GM12875 (cell line): ENCODE results near the gene ADAM10.

Experiments used
- H3K4me3 ChIP-seq: one replicate; pipeline ENCODE4 v1.5.1; 2011; ENCODE audit warnings: low read depth, low read length, control low read depth
- TF ChIP-seq, protein P1 (sequence below): IDR thresholded peaks from 2 replicates; pipeline ENCODE4 v1.5.1; 2011; ENCODE audit warnings: low read depth, mild to moderate bottlenecking, control low read depth, inconsistent platforms, low read length, moderate library complexity, borderline replicate concordance; ENCODE audit not compliant: insufficient read depth

Gene ADAM10

GRCh38 chr15:58766290-58766689 is 16.8 kb upstream of the ADAM10 start:
- TF ChIP-seq, protein P1, sequence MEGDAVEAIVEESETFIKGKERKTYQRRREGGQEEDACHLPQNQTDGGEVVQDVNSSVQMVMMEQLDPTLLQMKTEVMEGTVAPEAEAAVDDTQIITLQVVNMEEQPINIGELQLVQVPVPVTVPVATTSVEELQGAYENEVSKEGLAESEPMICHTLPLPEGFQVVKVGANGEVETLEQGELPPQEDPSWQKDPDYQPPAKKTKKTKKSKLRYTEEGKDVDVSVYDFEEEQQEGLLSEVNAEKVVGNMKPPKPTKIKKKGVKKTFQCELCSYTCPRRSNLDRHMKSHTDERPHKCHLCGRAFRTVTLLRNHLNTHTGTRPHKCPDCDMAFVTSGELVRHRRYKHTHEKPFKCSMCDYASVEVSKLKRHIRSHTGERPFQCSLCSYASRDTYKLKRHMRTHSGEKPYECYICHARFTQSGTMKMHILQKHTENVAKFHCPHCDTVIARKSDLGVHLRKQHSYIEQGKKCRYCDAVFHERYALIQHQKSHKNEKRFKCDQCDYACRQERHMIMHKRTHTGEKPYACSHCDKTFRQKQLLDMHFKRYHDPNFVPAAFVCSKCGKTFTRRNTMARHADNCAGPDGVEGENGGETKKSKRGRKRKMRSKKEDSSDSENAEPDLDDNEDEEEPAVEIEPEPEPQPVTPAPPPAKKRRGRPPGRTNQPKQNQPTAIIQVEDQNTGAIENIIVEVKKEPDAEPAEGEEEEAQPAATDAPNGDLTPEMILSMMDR, result no peak
- H3K4me3 ChIP-seq, result no peak overlapping the region

DNA sequence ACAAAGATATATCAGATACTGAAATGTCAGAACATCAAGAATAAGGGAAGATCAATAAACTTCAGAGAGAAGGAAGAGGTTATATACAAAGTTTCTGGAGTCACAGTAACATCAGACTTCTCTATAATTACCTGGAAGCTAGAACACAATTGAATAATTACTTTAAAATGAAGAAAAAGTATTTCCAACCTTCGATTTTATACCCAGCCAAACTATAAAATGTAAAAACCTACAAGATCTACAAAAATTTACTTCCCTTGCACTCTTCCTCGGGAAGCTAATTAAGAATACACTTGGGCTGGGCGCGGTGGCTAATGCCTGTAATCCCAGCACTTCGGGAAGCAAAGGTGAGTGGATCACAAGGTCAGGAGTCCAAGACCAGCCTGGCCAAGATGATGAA is 15.0 kb upstream of the ADAM10 start:
- TF ChIP-seq, protein P1, result no peak

GRCh38 chr15:58762731-58763130 is 13.2 kb upstream of the ADAM10 start:
- TF ChIP-seq, protein P1, result no peak
- no peak overlapping the region for H3K4me3 ChIP-seq

More for the DNA sequence above, 15.0 kb upstream of the ADAM10 start:
- no peak overlapping the region for H3K4me3 ChIP-seq

GRCh38 chr15:58762285-58762684 is 12.8 kb upstream of the ADAM10 start:
- TF ChIP-seq, protein P1, result no peak
- H3K4me3 ChIP-seq, result no peak overlapping the region

DNA sequence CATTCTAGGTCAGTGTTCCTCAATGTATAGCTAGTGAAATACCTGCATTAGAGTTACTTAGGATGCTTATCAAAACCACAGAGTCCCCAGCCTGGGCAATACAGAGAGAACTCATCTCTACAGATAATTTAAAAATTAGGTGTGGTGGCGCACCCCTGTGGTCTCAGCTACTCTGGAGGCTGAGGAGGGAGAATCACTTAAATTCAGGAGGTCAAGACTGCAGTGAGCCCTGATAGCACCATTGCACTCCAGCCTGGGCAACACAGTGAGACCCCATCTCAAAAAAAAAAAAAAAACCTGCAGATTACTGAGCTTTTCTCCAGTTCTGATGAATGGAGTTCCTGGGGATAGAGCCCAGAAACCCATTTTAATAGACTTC is 11.5 kb upstream of the ADAM10 start:
- H3K4me3 ChIP-seq, result no peak overlapping the region
- TF ChIP-seq, protein P1, result no peak

DNA sequence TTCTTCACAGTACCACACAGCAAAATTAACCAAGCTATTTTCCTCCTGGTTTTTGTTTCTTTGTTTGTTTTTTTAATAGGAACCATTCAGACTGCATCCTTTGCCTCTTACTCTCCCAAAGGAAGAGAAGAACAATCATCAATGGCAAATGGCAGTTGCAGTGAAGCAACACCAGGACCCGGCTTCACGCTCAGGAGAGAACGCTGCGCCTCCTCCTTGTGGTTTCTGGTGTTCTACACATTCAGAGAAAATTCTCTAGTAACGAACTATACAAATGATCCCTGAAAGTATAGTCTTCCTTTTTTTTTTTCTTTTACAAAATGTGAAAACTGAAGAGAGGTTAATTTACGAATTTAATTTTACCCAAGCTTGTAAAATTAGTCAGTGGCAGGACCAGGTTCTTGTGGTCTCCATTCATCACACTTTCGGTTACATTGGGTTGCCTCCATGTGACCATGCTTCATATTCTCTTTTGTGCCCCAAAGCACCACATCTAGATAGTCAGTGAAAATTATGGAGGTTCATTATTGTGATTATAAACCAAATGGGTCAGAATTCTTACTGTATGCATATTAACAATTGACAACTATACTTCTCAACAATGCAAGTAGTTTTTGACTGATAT is 11.0 kb upstream of the ADAM10 start:
- H3K4me3 ChIP-seq, result no peak overlapping the region
- TF ChIP-seq, protein P1, result no peak

DNA sequence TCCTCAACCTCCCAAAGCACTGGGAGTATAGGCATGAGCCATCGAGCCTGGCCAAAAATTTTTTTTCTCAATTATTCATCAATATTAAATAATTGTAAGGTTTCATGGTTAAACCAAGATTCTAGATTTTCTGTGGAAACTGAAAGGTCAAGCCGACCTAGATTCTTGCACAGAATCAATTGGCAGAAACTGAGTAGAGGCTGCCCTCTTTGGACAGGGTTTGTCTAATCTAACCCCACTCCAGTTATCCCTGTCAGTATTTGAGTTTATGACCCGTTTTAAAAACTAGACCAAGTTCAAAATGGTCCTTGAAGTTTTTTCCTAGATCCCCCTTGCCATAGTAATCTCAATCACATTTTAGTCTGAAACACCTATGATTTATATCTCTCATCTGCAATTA is 8.6 kb upstream of the ADAM10 start:
- TF ChIP-seq, protein P1, result peak; percentile 16; the same call in 1 of the 2 replicates

More for the DNA sequence above, 8.6 kb upstream of the ADAM10 start:
- no peak overlapping the region for H3K4me3 ChIP-seq
